Hypothalamus (tissue), 51 donors: ENCODE measurements around the gene GOLGA8H.
"Not testable (repeated sequence)": the region's sequence is repeated elsewhere in the genome, so short reads cannot be mapped to it uniquely, and the experiment has no call there.

Source experiments
- DNase-seq, 51 donors: peaks; one replicate each; lab custom pipeline; 2025; lab: John Stamatoyannopoulos, UW

GOLGA8H gene, protein sequence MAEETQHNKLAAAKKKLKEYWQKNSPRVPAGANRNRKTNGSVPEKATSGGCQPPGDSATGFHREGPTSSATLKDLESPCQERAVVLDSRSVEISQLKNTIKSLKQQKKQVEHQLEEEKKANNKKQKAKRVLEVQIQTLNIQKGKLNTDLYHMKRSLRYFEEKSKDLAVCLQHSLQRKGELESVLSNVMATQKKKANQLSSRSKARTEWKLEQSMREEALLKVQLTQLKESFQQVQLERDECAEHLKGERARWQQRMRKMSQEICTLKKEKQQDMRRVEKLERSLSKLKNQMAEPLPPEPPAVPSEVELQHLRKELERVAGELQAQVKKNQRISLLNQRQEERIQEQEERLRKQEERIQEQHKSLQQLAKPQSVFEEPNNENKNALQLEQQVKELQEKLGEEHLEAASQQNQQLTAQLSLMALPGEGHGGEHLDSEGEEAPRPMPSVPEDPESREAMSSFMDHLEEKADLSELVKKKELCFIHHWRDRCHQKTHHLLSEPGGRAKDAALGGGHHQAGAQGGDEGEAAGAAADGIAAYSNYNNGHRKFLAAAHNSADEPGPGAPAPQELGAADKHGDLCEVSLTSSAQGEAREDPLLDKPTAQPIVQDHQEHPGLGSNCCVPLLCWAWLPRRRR

DNA sequence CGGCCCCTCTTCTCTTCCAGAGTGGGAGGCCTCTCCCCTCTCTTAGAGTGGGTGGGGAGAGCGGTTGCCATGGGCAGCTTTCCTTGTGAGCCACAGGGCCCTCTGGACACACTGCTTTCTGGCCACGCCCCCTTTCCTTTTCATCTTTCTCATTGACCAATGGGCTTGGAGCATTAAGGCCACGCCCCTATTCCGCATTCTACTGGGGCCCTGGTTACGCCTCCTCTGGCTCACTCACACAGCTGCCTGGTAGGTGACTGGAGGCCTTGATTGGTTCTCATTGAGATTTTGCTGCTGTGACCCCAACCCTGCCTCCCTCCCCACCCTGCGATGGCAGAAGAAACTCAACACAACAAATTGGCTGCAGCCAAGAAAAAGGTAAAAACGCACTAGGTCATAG lies at the start of gene GOLGA8H:
Gene GOLGA8H (plus strand): TSS at position 233 of the 400 bp plus-strand sequence. CDS start 98 bp downstream, at position 331.
- DNase-seq, result not testable (repeated sequence)

DNA sequence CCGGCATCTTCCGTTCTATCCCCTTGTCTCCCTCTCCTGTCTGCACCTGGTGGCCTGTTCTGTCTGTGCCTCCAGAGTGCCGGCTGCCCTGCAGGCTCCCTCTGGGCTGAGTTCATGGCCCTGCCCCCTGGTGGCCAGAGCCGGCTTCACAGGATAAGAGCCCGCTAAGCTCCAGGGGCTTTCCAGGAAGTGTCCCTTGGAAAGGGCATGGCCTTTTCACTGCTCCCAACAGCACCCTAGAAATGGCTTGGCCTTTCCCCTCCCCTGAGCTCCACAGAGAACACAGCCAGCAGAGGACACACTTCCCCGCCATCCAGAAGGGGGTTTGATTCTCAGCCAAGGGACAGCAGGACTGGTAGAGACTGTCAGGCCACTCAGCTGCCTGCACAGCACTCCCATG lies 36.9 kb upstream of the GOLGA8H start:
- not testable (repeated sequence) for DNase-seq

DNA sequence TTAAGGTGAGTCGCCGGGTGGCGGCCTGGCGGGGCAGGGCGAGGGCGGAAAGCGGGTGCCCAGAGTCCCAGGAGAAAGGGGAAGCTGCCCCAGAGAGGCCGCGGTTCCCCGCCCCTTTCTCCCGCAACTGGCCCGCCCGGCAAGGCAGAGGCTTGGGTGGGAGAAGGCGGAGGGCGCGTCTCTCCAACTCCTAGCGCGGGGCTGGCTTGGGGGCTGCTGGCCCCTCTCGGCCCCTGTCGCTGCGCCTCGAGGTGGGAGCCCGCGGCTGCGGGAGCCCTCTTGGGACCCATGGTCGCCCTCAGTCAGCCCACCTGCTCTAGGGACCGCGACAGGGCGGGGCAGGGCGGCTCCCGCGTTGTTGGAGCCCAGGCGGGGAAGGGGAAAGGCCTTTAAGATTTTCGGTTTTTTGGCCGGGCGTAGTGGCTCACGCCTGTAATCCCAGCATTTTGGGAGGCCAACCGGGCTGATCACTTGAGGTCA lies 30.8 kb upstream of the GOLGA8H start:
- DNase-seq, result not testable (repeated sequence)

DNA sequence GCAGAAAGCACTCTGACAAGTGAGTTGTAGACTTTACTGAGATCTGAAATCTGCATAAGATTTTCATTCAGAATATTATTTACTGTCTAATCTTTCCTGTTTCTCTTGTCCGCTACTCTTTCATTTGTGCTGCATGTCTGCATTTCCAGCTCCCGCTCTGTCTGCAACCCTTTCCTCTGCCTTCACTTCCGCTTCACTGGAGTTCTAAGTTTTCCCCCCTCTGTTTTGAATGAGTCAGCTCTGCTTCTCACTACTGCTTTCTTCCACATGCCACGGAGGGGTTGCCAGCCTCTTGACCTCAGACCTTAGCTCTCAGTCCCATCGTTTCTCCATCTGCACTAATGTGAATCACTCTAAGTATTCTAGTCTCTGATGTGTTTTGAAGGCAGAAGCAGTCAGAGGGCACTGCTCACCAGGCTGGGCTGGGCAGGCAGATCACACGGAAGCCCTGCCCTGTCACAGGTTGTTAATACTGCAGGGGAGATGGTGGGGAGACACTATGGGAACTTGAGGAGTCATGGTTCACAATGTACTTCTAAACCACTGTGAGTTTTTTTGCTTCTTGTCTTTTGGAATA lies 24.3 kb upstream of the GOLGA8H start:
- not testable (repeated sequence) for DNase-seq

DNA sequence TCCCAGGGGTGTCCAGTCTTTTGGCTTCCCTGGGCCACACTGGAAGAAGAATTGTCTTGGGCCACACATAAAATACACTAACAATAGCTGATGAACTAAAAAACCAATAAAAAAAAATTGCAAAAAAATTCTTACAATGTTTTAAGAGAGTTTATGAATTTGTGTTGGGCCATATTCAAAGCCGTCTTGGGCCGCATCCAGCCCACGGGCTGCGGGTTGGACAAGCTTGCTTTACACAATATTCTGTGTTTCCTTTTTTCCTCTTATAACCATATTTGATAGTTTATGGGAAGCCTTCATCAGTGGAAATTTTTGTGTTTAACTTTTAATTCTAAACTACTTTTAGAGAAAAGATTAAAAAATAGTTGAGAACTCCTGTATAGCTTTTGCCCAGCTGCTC lies 23.1 kb upstream of the GOLGA8H start:
- DNase-seq, result not testable (repeated sequence)

GRCh38 chr15:30598953-30599352 lies 4.9 kb upstream of the GOLGA8H start:
- DNase-seq, result not testable (repeated sequence)

- DNase-seq, result not testable (repeated sequence)
Measured at GRCh38 chr15:30612271-30612670, 8.4 kb downstream of the GOLGA8H start.

- DNase-seq, result not testable (repeated sequence)
Measured at GRCh38 chr15:30621342-30621741, 17.5 kb downstream of the GOLGA8H start.

DNA sequence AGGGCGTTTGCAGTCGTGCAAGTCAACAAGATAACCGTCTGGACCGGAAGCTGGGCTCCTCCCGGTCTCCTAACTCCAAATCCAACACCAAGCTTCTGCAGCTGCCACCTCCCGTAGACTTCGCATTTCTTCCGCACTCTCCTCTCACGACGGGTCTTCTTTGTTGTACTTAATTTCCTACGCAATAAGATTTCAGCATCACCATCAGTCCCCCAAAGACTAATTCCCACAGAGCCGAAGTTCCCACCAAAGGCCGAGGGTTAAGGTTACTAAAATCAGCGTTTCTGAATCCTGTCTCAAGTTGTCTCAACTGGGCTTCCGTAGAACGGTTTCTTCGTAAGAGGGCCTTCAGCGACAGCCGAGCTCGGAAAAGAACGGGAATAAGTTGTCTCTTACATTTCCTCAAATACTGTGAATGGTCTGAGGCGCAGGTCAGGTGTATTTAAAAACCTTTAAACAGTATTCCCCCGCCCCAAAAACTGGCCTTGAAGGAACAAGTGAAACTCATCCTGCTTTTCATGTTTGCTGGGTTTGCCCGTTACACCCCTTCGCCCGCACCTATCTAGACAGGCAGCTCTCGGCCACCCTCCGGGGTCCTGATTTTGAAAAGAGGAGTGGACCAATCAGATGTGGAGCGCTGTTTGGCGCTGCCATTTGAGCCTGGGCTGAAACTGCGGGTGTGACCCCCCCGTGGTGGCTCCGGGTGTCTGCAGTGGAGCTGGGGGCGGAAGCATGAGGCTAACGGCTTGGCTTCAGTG lies 21.8 kb downstream of the GOLGA8H start, which contains the start of gene ARHGAP11B:
Gene ARHGAP11B (plus strand): TSS at position 693 of the 758 bp plus-strand sequence.
- DNase-seq, result not testable (repeated sequence)

DNA sequence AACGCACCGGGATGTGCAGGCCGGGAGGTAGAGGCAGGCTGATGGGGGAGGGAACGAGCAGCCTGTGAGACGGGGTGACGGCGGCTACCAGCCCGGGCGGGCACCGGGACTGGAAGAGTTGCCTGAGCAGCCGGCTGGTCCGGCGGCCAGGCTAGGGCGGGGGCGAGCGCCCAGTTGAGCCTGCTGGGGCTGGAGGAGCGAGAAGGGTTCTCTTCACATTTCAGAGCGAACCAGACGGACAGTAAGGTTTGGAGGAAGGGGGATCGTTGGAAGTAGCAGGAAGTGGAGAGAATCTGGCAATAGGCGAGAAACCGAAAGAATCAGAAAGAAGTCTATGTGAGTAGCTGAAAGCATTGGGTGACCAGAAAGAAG lies 22.4 kb downstream of the GOLGA8H start:
- not testable (repeated sequence) for DNase-seq

DNA sequence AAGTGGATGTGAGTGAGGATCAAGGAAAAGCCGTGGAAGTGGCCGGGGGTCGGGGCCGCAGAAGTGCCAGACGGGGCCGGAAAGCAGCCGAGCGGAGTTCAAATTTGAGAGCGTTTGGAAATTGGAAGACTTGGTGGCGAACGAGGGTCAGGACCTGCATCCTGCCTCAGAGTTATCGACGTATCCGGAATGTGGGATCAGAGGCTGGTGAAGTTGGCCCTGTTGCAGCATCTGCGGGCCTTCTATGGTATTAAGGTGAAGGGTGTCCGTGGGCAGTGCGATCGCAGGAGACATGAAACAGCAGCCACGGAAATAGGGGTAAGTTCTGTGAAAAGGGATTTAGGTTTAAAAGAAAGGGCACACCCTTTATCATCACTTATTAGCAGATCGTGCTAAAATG lies 22.8 kb downstream of the GOLGA8H start:
- DNase-seq, result not testable (repeated sequence)

GRCh38 chr15:30650012-30650929 lies 46.4 kb downstream of the GOLGA8H start:
- peak in 1 of 51 donors; percentile 0 for DNase-seq

- DNase-seq, result peak in 1 of 51 donors; percentile 1
Measured at GRCh38 chr15:30661154-30661553, 57.3 kb downstream of the GOLGA8H start.
